ENCODE measurements around the gene FAM241B.

GRCh38 chr10:69646185-69647060, 16.4 kb downstream of the FAM241B start:
- TF ChIP-seq KLF10 (tag by site-specific recombination; IDR thresholded peaks at IDR 0.05) (no peak), ZNF341 (tag by site-specific recombination; IDR thresholded peaks at IDR 0.05; ENCODE audit: low read depth) (no peak), KLF1 (tag by site-specific recombination; IDR thresholded peaks at IDR 0.05) (no peak), CTCF (tag by site-specific recombination; IDR thresholded peaks at IDR 0.05) (no peak)
